Right lobe of liver (tissue), 4 donors: Measurements from ENCODE around the gene APOL5.

Experiments
- POLR2A ChIP-seq: fragments of 450-650 bp; IDR thresholded peaks from one replicate; pipeline ENCODE4 v1.6.1; 2017; ENCODE audit warnings: antibody characterized with exemption, mild to moderate bottlenecking
- TF ChIP-seq, protein P1 (sequence below), 4 donors: fragments of 200-600 bp in 3 of 4; fragments of 450-650 bp in 1 of 4; IDR thresholded peaks; one replicate each; pipeline versions ENCODE4 v1.5.1 to v1.8.0; 2016 to 2022; ENCODE audit warnings: antibody characterized with exemption in 4 of 4, mild to moderate bottlenecking in 2 of 4
- donor health status: DM: no; HTN: no; CAD: no.
- donor health status: DM: no; HTN: no; CAD: no.
- donor health status: DM: no; HTN: yes; CAD: no.

DNA sequence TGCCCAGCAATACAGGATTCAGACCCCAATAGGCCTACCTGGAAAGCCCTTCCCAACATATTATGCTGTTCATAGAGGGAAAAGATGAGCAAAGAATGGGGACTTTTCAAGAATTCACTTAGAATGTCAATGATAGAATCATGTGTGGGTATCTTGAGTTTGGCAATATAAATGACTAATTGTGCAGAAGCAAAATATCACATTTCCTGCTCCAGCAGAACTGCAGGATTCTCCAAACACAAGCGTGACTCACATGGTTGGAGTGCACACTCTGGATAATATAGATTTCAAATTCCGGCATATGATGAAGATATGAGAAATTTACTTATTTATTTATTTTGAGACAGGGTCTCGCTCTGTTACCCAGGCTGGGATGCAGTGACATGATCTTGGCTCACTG is 12.5 kb upstream of the APOL5 start:
- TF ChIP-seq, protein P1, sequence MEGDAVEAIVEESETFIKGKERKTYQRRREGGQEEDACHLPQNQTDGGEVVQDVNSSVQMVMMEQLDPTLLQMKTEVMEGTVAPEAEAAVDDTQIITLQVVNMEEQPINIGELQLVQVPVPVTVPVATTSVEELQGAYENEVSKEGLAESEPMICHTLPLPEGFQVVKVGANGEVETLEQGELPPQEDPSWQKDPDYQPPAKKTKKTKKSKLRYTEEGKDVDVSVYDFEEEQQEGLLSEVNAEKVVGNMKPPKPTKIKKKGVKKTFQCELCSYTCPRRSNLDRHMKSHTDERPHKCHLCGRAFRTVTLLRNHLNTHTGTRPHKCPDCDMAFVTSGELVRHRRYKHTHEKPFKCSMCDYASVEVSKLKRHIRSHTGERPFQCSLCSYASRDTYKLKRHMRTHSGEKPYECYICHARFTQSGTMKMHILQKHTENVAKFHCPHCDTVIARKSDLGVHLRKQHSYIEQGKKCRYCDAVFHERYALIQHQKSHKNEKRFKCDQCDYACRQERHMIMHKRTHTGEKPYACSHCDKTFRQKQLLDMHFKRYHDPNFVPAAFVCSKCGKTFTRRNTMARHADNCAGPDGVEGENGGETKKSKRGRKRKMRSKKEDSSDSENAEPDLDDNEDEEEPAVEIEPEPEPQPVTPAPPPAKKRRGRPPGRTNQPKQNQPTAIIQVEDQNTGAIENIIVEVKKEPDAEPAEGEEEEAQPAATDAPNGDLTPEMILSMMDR (IDR thresholded peaks at IDR 0.05), result no peak
- TF ChIP-seq POLR2A, result no peak
